Astrocyte (in vitro differentiated cells and primary cell): Measurements from ENCODE around the gene TAPBPL. TPM values are rescaled to one million over a fixed set of nuclear protein-coding genes. Genes with fewer than 3 reads are reported as not detected.
"Not testable (repeated sequence)": the region's sequence is repeated elsewhere in the genome, so short reads cannot be mapped to it uniquely, and the experiment has no call there.

Experiments
- DNase-seq: peaks from one replicate; pipeline ENCODE4 v3.0.0-alpha.2; 2010; ENCODE audit warnings: low read depth
- FAIRE-seq: peaks from 2 replicates; lab custom pipeline; 2011; peaks lifted over from hg19 to GRCh38; lab: Jason Lieb, UNC
- H2AFZ ChIP-seq: 2 replicates; pipeline ENCODE4 v1.6.0; 2012; ENCODE audit warnings: low read depth, low read length, inconsistent platforms
- H3K27ac ChIP-seq: 2 replicates; pipeline ENCODE4 v1.5.1; 2011; ENCODE audit warnings: low read depth, low read length, inconsistent platforms
- H3K27me3 ChIP-seq: 2 replicates; pipeline ENCODE4 v1.6.0; 2011; ENCODE audit warnings: low read length, inconsistent platforms; ENCODE audit not compliant: insufficient read depth
- H3K36me3 ChIP-seq: 2 replicates; pipeline ENCODE4 v1.5.1; 2011; ENCODE audit warnings: low read length, inconsistent platforms; ENCODE audit not compliant: insufficient read depth
- H3K4me1 ChIP-seq: 2 replicates; pipeline ENCODE4 v1.5.1; 2011; ENCODE audit warnings: low read length, inconsistent platforms; ENCODE audit not compliant: insufficient read depth
- H3K4me2 ChIP-seq: 2 replicates; pipeline ENCODE4 v1.6.0; 2012; ENCODE audit warnings: low read length, inconsistent platforms
- H3K4me3 ChIP-seq: 2 replicates; pipeline ENCODE4 v1.5.1; 2011; ENCODE audit warnings: low read depth, mild to moderate bottlenecking, low read length, inconsistent platforms; ENCODE audit not compliant: insufficient read depth
- H3K79me2 ChIP-seq: 2 replicates; pipeline ENCODE4 v1.6.0; 2012; ENCODE audit warnings: mild to moderate bottlenecking, low read length, inconsistent platforms; ENCODE audit not compliant: insufficient read depth
- H3K9ac ChIP-seq: 2 replicates; pipeline ENCODE4 v1.6.0; 2012; ENCODE audit warnings: mild to moderate bottlenecking, low read length, inconsistent platforms
- H3K9me3 ChIP-seq: 2 replicates; pipeline ENCODE4 v1.5.1; 2012; ENCODE audit warnings: low read depth, mild to moderate bottlenecking, low read length, inconsistent platforms; ENCODE audit not compliant: insufficient read depth
- H4K20me1 ChIP-seq: 2 replicates; pipeline ENCODE4 v1.6.0; 2012; ENCODE audit warnings: low read length, inconsistent platforms; ENCODE audit not compliant: insufficient read depth
- H3K27ac Mint-ChIP-seq: one replicate; pipeline ENCODE4 v1.8.0; 2021; ENCODE audit warnings: mild to moderate bottlenecking, mixed read lengths; ENCODE audit not compliant: unreplicated experiment
- H3K27me3 Mint-ChIP-seq: one replicate; pipeline ENCODE4 v1.8.0; 2021; ENCODE audit warnings: low read depth, mixed read lengths; ENCODE audit not compliant: unreplicated experiment
- H3K36me3 Mint-ChIP-seq: one replicate; pipeline ENCODE4 v1.8.0; 2021; ENCODE audit warnings: low read depth, mixed read lengths; ENCODE audit not compliant: unreplicated experiment
- H3K4me1 Mint-ChIP-seq: one replicate; pipeline ENCODE4 v1.8.0; 2021; ENCODE audit warnings: low read depth, mixed read lengths; ENCODE audit not compliant: unreplicated experiment
- H3K4me3 Mint-ChIP-seq: one replicate; pipeline ENCODE4 v1.8.0; 2021; ENCODE audit warnings: mild to moderate bottlenecking, moderate library complexity, mixed read lengths; ENCODE audit not compliant: unreplicated experiment
- H3K9me3 Mint-ChIP-seq: one replicate; pipeline ENCODE4 v1.8.0; 2021; ENCODE audit warnings: mild to moderate bottlenecking, mixed read lengths; ENCODE audit not compliant: unreplicated experiment
- CTCF ChIP-seq: IDR thresholded peaks from 2 replicates; pipeline ENCODE4 v1.5.1; 2011; ENCODE audit warnings: low read depth, mild to moderate bottlenecking, inconsistent platforms, low read length, moderate library complexity; ENCODE audit not compliant: insufficient read depth
- EZH2 ChIP-seq: IDR thresholded peaks from 2 replicates; pipeline ENCODE4 v1.6.1; 2012; ENCODE audit warnings: mild to moderate bottlenecking, low read length, inconsistent platforms; ENCODE audit not compliant: insufficient read depth
- total RNA-seq: library from RNA; stranded (reverse); gene quantifications from 2 replicates; pipeline ENCODE4 v1.2.1, GENCODE V29; 2021

Gene TAPBPL
- total RNA-seq, 1 donor from 2014 or later = 1.6 TPM

- TF ChIP-seq EZH2 = no peak
- TF ChIP-seq CTCF = no peak
- Histone ChIP-seq H3K36me3 (no peaks in the 10 kb centered on the region), H3K4me3 (peak within 1 kb of the TSS; percentile 83), H3K4me1 (peaks cover 14% of the 10 kb centered on the region), H3K4me2 (peak within 1 kb of the TSS; percentile 86), H3K9ac (peak within 1 kb of the TSS; percentile 88), H4K20me1 (peaks cover 31% of the 10 kb centered on the region), H3K27me3 (no peaks in the 10 kb centered on the region), H3K79me2 (peaks cover 24% of the 10 kb centered on the region), H2AFZ (peak within 1 kb of the TSS; percentile 94), H3K27ac (peak within 1 kb of the TSS; percentile 87), H3K9me3 (no peaks in the 10 kb centered on the region)
- no peaks in the 10 kb centered on the region for H3K27me3 Mint-ChIP-seq
- peaks cover 2% of the 10 kb centered on the region for H3K9me3 Mint-ChIP-seq
- FAIRE-seq = no peak
- peaks cover 9% of the 10 kb centered on the region for H3K36me3 Mint-ChIP-seq
- peak; percentile 96 for DNase-seq
- peak within 1 kb of the TSS; percentile 90 for H3K27ac Mint-ChIP-seq
- H3K4me1 Mint-ChIP-seq = peaks cover 20% of the 10 kb centered on the region
- peak within 1 kb of the TSS; percentile 94 for H3K4me3 Mint-ChIP-seq
Observed at GRCh38 chr12:6470375-6471163, 18.7 kb downstream of the TAPBPL start, which contains the start of gene VAMP1. TSS of gene VAMP1 (minus strand) at chr12:6470677. CDS start at chr12:6470531, 146 bp downstream.

GRCh38 chr12:6471989-6472360 is 20.1 kb downstream of the TAPBPL start:
- Histone ChIP-seq H3K27me3 (no peaks in the 10 kb centered on the region), H2AFZ (no peak overlapping the region), H3K4me1 (peaks cover 14% of the 10 kb centered on the region), H4K20me1 (peaks cover 19% of the 10 kb centered on the region), H3K9me3 (no peaks in the 10 kb centered on the region), H3K36me3 (no peaks in the 10 kb centered on the region), H3K4me2 (no peak overlapping the region), H3K79me2 (peaks cover 24% of the 10 kb centered on the region), H3K27ac (no peak overlapping the region), H3K4me3 (no peak overlapping the region), H3K9ac (no peak overlapping the region)
- no peak overlapping the region for H3K27ac Mint-ChIP-seq
- no peak for TF ChIP-seq CTCF
- no peak for TF ChIP-seq EZH2
- peak overlapping the region; percentile 94 for H3K4me3 Mint-ChIP-seq
- DNase-seq (no peak), FAIRE-seq (no peak)
- H3K27me3 Mint-ChIP-seq = no peaks in the 10 kb centered on the region
- H3K36me3 Mint-ChIP-seq = peaks cover 4% of the 10 kb centered on the region
- peaks cover 2% of the 10 kb centered on the region for H3K9me3 Mint-ChIP-seq
- H3K4me1 Mint-ChIP-seq = peaks cover 30% of the 10 kb centered on the region

- Histone ChIP-seq H3K36me3 (no peaks in the 10 kb centered on the region), H3K4me1 (peaks cover 14% of the 10 kb centered on the region), H3K27ac (no peak overlapping the region), H3K4me2 (no peak overlapping the region), H4K20me1 (peaks cover 18% of the 10 kb centered on the region), H3K9ac (no peak overlapping the region), H3K79me2 (peaks cover 24% of the 10 kb centered on the region), H2AFZ (no peak overlapping the region), H3K9me3 (no peaks in the 10 kb centered on the region), H3K27me3 (no peaks in the 10 kb centered on the region), H3K4me3 (no peak overlapping the region)
- H3K9me3 Mint-ChIP-seq = peaks cover 2% of the 10 kb centered on the region
- no peaks in the 10 kb centered on the region for H3K27me3 Mint-ChIP-seq
- DNase-seq = no peak
- no peak for FAIRE-seq
- no peak for TF ChIP-seq CTCF
- no peak for TF ChIP-seq EZH2
- no peak overlapping the region for H3K4me3 Mint-ChIP-seq
- H3K36me3 Mint-ChIP-seq = no peaks in the 10 kb centered on the region
- H3K4me1 Mint-ChIP-seq = peaks cover 33% of the 10 kb centered on the region
- no peak overlapping the region for H3K27ac Mint-ChIP-seq
Observed at GRCh38 chr12:6472491-6472890, 20.6 kb downstream of the TAPBPL start.

- not testable (repeated sequence) for H3K27me3 Mint-ChIP-seq, H3K36me3 ChIP-seq, H4K20me1 ChIP-seq, H2AFZ ChIP-seq, H3K9me3 Mint-ChIP-seq, H3K4me3 Mint-ChIP-seq, H3K9ac ChIP-seq, H3K36me3 Mint-ChIP-seq, H3K27me3 ChIP-seq, FAIRE-seq, H3K9me3 ChIP-seq, H3K4me1 ChIP-seq, H3K4me3 ChIP-seq, DNase-seq, H3K4me2 ChIP-seq, H3K79me2 ChIP-seq, H3K27ac ChIP-seq
- Mint-ChIP-seq H3K27ac (peak overlapping the region; percentile 70), H3K4me1 (peaks cover 24% of the 10 kb centered on the region)
Observed at GRCh38 chr12:6475233-6475975, 23.6 kb downstream of the TAPBPL start.
